Kasumi-1 (cell line): ENCODE measurements around the gene SEC24A.
A peak's percentile ranks its signal among the peaks of the same experiment; 100 is the strongest.
"Not testable (repeated sequence)": the region's sequence is repeated elsewhere in the genome, so short reads cannot be mapped to it uniquely, and the experiment has no call there.

Source experiments
- DNase-seq, 2 experiments: peaks; one replicate each; lab custom pipeline; 2025; lab: John Stamatoyannopoulos, UW

SEC24A gene

GRCh38 chr5:134650660-134651059, 2.1 kb downstream of the SEC24A start:
- DNase-seq = not testable (repeated sequence)

DNA sequence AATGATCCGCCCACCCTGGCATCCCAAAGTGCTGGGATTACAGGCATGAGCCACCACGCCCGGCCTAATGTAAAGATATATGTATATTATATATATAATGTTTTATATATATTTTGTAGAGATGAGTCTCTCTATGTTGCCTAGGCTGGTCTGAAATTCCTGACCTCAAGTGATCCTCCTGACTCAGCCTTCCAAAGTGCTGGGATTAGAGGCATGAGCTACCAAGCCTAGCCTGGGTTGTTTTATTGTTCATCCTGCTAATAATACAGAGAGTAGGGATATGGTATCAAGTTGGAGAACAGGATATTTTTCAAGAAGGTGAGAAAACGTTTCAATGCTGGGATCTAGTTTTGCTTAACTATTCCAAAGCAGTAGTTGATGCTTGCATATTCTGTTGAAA, 2.9 kb downstream of the SEC24A start:
- DNase-seq = no peak

DNA sequence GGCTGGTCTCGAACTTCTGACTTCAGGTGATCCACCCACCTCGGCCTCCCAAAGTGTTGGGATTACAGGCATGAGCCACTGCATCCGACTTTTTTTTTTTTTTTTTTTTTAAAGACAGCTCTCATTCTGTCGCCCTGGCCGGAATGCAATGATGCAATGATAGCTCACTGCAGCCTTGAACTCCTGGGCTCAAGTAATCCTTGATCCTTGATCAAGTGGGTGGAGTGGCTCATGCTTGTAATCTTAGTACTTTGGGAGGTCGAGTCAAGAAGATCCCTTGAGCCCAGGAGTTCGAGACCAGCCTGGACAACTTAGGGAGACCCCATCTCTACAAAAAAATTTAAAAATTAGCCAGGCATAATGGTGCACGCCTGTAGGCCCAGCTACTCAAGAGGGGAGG, 8.1 kb downstream of the SEC24A start:
- DNase-seq = no peak

GRCh38 chr5:134659456-134659855, 10.9 kb downstream of the SEC24A start:
- DNase-seq = no peak

DNA sequence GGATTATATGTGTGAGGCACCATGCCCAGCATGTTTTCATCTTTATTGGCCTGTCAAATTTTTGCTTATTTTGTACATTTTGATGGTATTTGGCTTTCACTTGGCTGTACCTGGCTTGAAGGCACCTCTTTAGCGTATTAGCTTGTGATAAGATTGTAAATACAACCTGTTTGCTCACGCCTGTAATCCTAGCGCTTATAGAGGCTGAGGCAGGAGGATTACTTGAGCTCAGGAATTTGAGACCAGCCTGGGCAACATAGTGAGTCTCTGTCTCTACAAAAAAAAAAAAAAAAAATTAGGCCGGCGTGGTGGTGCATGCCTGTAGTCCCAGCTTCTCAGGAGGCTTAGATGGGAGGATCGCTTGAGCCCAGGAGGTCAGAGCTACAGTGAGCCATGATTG, 11.3 kb downstream of the SEC24A start:
- no peak for DNase-seq

GRCh38 chr5:134662971-134663370, 14.4 kb downstream of the SEC24A start:
- DNase-seq = no peak

- no peak for DNase-seq
These were observed 15.9 kb downstream of the SEC24A start for GRCh38 chr5:134664448-134664847.

GRCh38 chr5:134673546-134673945, 25.0 kb downstream of the SEC24A start:
- DNase-seq = not testable (repeated sequence)

- DNase-seq = not testable (repeated sequence)
These were observed 28.8 kb downstream of the SEC24A start for GRCh38 chr5:134677357-134677756.

GRCh38 chr5:134690144-134690543, 41.6 kb downstream of the SEC24A start:
- DNase-seq = not testable (repeated sequence)

DNA sequence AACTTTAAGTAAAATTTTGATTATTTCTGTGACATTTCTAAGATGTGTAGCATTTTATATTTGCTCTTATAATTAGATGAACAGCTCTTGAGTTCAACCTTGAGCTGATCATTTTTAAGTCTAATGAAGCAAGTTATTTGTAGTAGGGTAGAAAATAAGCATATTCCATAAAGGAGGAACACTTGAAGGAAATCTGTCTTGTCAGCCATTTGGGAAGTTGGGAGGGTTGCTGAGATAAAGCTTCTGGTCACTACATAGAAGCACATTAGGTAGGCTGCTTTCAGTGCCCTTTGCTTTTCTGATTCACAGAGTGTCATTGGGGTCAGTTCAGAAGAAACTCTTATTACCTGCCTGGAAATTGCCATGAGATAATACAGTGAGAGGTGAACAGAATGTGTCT, 44.1 kb downstream of the SEC24A start:
- no peak for DNase-seq

DNA sequence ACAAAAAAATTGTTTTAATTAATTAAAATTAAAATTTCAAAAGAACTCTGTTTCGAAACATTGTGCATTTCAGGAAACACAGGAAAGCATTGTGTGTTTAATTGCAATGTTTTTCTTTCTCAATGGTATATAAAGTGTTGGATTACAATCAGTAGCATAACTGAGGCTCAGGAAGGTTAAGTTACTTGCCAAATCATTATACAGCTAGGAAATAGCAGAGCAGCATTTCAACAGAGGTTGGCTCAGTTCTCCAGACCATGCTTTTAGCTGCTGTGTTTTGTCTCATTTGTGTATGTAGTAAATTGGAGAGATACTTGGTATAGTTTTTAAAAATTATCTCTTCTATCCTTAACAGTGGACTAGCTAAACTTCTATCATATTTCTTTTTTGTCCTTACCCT, 59.7 kb downstream of the SEC24A start:
- DNase-seq = no peak

DNA sequence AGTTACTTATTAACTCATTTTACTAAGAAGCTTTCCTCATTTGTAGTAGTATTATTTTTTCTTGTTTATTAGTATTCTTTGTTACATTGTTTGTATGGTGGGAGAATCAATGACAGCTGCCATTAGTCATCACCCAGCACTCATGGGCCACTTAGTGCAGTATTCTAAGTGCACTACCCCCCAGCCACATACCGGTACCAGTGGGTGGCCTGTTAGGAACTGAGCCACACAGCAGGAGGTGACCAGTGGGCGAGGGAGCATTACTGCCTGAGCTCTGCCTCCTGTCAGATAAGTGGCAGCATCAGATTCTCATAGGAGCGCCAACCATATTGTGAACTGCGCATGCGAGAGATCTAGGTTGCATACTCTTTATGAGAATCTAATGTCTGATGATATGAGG, 65.5 kb downstream of the SEC24A start:
- no peak for DNase-seq

- DNase-seq = no peak
These were observed 66.0 kb downstream of the SEC24A start for GRCh38 chr5:134714541-134714940.

DNA sequence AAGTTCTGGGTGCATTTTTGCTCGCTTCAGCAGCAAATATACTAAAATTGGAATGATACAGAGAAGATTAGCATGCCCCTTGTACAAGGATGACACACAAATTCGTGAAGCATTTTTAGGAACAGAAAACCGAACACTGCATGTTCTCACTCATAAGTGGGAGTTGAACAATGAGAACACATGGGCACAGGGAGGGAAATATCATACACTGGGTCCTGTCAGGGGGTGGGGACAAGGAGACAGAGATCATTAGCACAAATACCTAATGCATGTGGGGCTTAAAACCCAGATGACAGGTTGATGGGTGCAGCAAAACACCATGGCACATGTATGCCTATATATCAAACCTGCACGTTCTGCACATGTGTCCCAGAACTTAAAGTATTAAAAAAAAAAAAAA, 66.9 kb downstream of the SEC24A start:
- DNase-seq = not testable (repeated sequence)

GRCh38 chr5:134724872-134725271, 76.3 kb downstream of the SEC24A start:
- no peak for DNase-seq

- no peak for DNase-seq
These were observed 84.2 kb downstream of the SEC24A start for GRCh38 chr5:134732819-134733218.

DNA sequence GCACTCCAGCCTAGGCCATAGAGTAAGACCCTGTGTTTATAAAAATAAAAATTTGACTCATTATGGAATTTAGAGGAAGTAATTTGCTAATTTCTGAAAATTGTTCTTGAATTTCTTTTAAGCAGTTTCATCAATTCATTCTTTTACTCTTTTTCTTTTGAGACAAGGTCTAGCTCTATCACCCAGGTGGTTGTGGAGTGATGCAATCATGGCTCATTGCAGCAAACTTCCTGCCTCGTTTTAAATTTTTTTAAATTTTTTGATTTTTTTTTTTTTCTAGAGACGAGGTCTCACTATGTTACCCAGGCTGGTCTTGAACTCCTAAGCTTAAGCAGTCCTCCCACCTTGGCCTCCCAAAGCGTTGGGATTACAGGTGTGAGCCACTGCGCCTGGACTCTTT, 86.7 kb downstream of the SEC24A start:
- no peak for DNase-seq

DNA sequence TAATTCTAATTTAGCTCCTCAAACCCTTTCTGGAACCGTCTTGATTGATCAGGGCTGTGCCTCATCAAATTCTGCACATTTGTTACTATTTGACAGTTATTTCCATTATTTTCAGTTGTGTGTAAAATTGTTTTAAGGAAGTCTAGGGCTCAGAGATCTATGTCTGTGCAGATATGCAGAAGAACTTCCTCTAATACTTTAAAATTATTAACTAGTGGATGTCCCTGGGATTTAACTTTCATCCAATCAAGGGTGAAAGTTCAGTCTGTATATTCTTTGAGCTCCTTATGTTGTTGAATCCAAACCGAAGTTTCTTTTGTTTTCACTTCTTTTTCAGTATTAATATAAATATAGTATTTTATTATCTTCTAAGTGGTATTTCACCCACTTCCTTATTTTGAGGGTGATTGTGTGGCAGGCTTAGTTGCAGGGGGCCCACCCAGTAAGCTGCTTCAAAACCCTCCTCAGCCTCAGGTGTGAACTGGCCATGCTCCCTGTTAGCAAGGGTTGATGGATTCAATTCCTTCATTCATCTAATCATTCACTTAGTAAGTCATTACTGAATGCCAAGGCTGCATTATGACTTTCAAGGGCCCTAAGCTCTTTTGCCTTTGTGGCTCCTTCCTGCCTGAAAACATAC, 87.7 kb downstream of the SEC24A start:
- peak; percentile 31 to 65 for DNase-seq

DNA sequence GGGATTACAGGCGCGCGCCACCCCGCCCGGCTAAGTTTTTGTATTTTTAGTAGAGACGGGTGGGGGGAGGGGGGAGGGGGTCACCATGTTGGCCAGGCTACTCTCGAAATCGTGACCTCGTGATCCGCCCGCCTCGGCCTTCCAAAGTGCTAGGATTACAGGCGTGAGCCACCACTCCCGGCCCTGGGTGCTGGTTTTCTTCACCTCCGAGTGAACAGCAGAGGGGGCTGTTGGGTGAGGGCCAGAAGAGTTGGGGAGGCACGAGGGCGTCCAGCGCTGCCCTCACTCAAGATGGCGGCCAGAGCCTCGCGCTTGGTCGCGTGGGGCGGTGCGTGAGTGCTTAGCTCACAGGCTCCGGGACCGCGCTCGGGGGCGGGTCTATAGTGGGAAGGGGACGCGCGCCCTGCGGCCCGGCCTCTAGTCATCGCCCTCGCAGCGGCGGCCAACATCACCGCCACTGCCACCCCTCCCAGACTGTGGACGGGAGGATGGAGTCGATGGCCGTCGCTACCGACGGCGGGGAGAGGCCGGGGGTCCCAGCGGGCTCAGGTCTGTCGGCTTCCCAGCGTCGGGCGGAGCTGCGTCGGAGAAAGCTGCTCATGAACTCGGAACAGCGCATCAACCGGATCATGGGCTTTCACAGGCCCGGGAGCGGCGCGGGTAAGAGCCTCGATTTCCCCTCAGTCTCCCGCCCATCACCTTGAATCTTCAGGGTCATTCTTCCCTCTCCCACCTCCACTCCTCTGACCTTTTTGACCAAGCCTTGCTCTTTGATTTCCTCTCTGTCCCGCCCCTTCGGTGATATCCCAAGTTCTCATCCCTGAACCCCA, 89.8 kb downstream of the SEC24A start, which contains the start of gene CAMLG:
TSS of gene CAMLG (plus strand) at position 416 of the 830 bp plus-strand sequence. CDS start at position 489, 73 bp downstream.
- peak; percentile 92 to 94 for DNase-seq

DNA sequence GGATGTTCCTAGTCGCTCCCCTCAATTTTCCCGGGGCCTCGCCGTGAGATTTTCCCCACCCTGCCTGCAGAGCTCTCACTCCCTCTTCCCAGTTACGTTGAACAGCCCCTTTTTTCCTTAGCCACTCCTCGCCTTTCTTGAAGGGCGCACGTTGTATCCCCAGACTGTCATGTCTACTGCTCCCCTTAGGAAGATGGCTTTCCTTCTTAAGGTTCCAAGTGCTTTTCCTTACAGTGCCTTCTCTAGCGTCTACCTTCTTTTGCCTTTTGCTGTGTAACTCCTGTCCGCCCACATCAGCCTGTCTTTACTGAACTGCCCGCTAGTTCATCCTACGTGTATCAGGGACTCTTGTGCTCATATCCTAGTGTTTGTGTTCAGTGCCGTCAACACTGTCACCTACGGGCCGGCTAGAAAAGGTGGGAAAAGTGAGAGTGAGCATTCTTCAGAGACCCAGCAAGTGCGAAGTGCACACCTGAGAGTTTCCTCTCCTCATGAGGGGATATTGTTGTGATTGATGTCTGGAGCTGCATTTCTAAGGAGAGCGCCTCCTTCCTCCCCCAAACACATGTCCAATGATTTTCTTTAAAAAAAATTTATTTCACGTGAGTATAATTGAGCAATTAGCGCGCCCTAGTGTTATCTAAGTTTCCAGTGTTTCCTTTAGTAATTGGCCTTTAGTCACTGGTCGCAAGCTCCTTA, 90.5 kb downstream of the SEC24A start:
- peak; percentile 69 to 72 for DNase-seq

- DNase-seq = no peak
These were observed 92.5 kb downstream of the SEC24A start for GRCh38 chr5:134741052-134741451.

DNA sequence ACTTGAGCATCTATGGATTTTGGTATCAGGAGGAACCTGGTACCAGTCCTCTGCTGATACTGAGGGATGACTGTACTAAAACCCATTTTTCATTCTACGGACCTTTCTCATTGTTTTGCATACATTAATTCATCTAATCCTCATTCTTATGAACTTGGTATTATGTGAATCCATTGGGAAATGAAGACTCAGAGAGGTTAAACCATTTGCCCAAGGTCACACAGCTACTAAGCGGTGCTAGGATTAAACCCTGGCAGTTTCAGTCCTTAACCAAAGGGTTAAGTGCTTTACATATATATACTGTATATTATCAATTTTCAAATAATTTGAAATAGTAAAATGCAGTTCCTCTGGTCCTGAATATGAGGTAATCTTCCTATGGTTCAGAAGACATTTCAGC, 93.5 kb downstream of the SEC24A start:
- DNase-seq = no peak
